IMR-90 (cell line): Measurements from ENCODE around the gene MYEOV. TPM values are rescaled to one million over a fixed set of nuclear protein-coding genes. Genes with fewer than 3 reads are reported as not detected.
A peak's percentile ranks its signal among the peaks of the same experiment; 100 is the strongest.

Experiments
- ATAC-seq: fragments of 200-7000 bp; cut with Tn5 transposase; 2 replicates; pipeline ENCODE4 v1.9.1; 2020; ENCODE audit warnings: low read depth, mild to moderate bottlenecking, moderate library complexity
- BruUV-seq: library from RNA; stranded (reverse); fragments of 400-500 nt; replicated peaks from 2 replicates; lab custom pipeline; 2021; lab: Mats Ljungman, UMichigan
- CTCF ChIA-PET: fragments of 300-600 bp; formaldehyde crosslinking; extraction: SDS; loops from one replicate; lab custom pipeline; 2021; ENCODE audit warnings: antibody characterized with exemption; lab: Yijun Ruan, JAX
- POLR2A ChIA-PET: fragments of 300-600 bp; sonication (Branson Sonifier 250); formaldehyde crosslinking; loops from one replicate; lab custom pipeline; 2022; ENCODE audit warnings: antibody characterized with exemption; ENCODE audit not compliant: unreplicated experiment; lab: Charles Lee
- DNase-seq: peaks from one replicate; pipeline ENCODE4 v3.0.0; 2013
- H2AFZ ChIP-seq: replicated peaks from 2 replicates; pipeline ENCODE3; 2013; ENCODE audit warnings: low read length, mild to moderate bottlenecking; ENCODE audit not compliant: poor library complexity
- H2AK5ac ChIP-seq: 2 replicates; pipeline ENCODE4 v1.6.1; 2013; ENCODE audit warnings: low read depth, low read length, inconsistent platforms
- H2AK9ac ChIP-seq: replicated peaks from 2 replicates; pipeline ENCODE3; 2013; ENCODE audit warnings: mild to moderate bottlenecking, low read depth, low read length, moderate library complexity; ENCODE audit not compliant: poor library complexity
- H2BK120ac ChIP-seq: 2 replicates; pipeline ENCODE4 v1.6.1; 2013; ENCODE audit warnings: low read depth, low read length, inconsistent platforms
- H2BK15ac ChIP-seq: 3 replicates; pipeline ENCODE4 v1.6.1; 2013; ENCODE audit warnings: low read depth, low read length, inconsistent platforms
- H2BK20ac ChIP-seq: 2 replicates; pipeline ENCODE4 v1.6.1; 2013; ENCODE audit warnings: low read depth, mild to moderate bottlenecking, inconsistent platforms, low read length, moderate library complexity
- H2BK5ac ChIP-seq: 2 replicates; pipeline ENCODE4 v1.6.1; 2013; ENCODE audit warnings: mild to moderate bottlenecking, low read depth, low read length, inconsistent platforms; ENCODE audit not compliant: poor library complexity, severe bottlenecking
- H3K14ac ChIP-seq: replicated peaks from 2 replicates; pipeline ENCODE4 v1.6.1; 2013; ENCODE audit warnings: low read depth, low read length, inconsistent platforms
- H3K18ac ChIP-seq: 2 replicates; pipeline ENCODE4 v1.6.1; 2013; ENCODE audit warnings: low read depth, low read length, control low read depth
- H3K23ac ChIP-seq: 2 replicates; pipeline ENCODE4 v1.6.1; 2013; ENCODE audit warnings: low read depth, low read length, inconsistent platforms
- H3K27ac ChIP-seq: 2 replicates; pipeline ENCODE4 v1.5.1; 2013; ENCODE audit warnings: mild to moderate bottlenecking, control low read depth, low read length; ENCODE audit not compliant: insufficient read depth
- H3K27me3 ChIP-seq: 2 replicates; pipeline ENCODE4 v1.6.1; 2013; ENCODE audit warnings: low read length; ENCODE audit not compliant: control insufficient read depth, insufficient read depth
- H3K36me3 ChIP-seq: 2 replicates; pipeline ENCODE4 v1.6.1; 2013; ENCODE audit warnings: low read length, mixed read lengths; ENCODE audit not compliant: control insufficient read depth, insufficient read depth
- H3K4ac ChIP-seq: 2 replicates; pipeline ENCODE4 v1.6.1; 2013; ENCODE audit warnings: low read depth, low read length, inconsistent platforms
- H3K4me1 ChIP-seq: 2 replicates; pipeline ENCODE4 v1.6.1; 2013; ENCODE audit warnings: low read length, mixed read lengths; ENCODE audit not compliant: control insufficient read depth, insufficient read depth
- H3K4me2 ChIP-seq: 2 replicates; pipeline ENCODE4 v1.6.1; 2013; ENCODE audit warnings: low read depth, mild to moderate bottlenecking, control low read depth, low read length, moderate library complexity
- H3K4me3 ChIP-seq: 2 replicates; pipeline ENCODE4 v1.5.1; 2013; ENCODE audit warnings: low read depth, mild to moderate bottlenecking, control low read depth, low read length, moderate library complexity; ENCODE audit not compliant: insufficient read depth
- H3K56ac ChIP-seq: 2 replicates; pipeline ENCODE4 v1.6.1; 2013; ENCODE audit warnings: low read length, inconsistent platforms; ENCODE audit not compliant: insufficient read depth; ENCODE audit errors: extremely low read depth
- H3K79me1 ChIP-seq, 2 experiments: 2 replicates each; pipeline ENCODE4 v1.6.1; 2013; ENCODE audit warnings: low read length in 2 of 2, inconsistent platforms in 1 of 2, low read depth in 1 of 2
- H3K9ac ChIP-seq: 2 replicates; pipeline ENCODE4 v1.6.1; 2013; ENCODE audit warnings: low read depth, low read length, control low read depth
- H3K9me1 ChIP-seq: 2 replicates; pipeline ENCODE4 v1.6.1; 2013; ENCODE audit warnings: low read length, inconsistent platforms; ENCODE audit not compliant: insufficient read depth
- H3K9me3 ChIP-seq: 2 replicates; pipeline ENCODE4 v1.6.1; 2013; ENCODE audit warnings: low read length; ENCODE audit not compliant: control insufficient read depth, insufficient read depth
- H4K20me1 ChIP-seq: 2 replicates; pipeline ENCODE4 v1.6.1; 2013; ENCODE audit warnings: low read length, inconsistent platforms; ENCODE audit not compliant: insufficient read depth
- H4K5ac ChIP-seq: 2 replicates; pipeline ENCODE4 v1.6.1; 2013; ENCODE audit warnings: mild to moderate bottlenecking, low read depth, low read length, control low read depth
- H4K8ac ChIP-seq, 2 experiments: 2 replicates each; pipeline ENCODE4 v1.6.1; 2013; ENCODE audit warnings: low read depth in 2 of 2, low read length in 2 of 2, control low read depth in 1 of 2, inconsistent platforms in 1 of 2
- H4K91ac ChIP-seq: 2 replicates; pipeline ENCODE4 v1.6.1; 2013; ENCODE audit warnings: low read depth, low read length, inconsistent platforms; ENCODE audit not compliant: insufficient read depth
- BHLHE40 ChIP-seq: fragments of 150-350 bp; IDR thresholded peaks from 2 replicates; pipeline ENCODE4 v1.6.1; 2016; ENCODE audit warnings: mild to moderate bottlenecking, low read depth, low read length
- CEBPB ChIP-seq: IDR thresholded peaks from 2 replicates; pipeline ENCODE4 v1.6.1; 2012; ENCODE audit warnings: low read depth, low read length, improper control_type of control experiment
- CHD1 ChIP-seq: IDR thresholded peaks from 2 replicates; pipeline ENCODE4 v1.6.1; 2012; ENCODE audit warnings: low read depth, low read length, improper control_type of control experiment
- ELK1 ChIP-seq: fragments of 150-350 bp; IDR thresholded peaks from 2 replicates; pipeline ENCODE4 v1.6.1; 2016; ENCODE audit warnings: low read depth, mild to moderate bottlenecking, low read length, moderate library complexity, borderline replicate concordance
- FOS ChIP-seq: fragments of 150-350 bp; IDR thresholded peaks from 2 replicates; pipeline ENCODE4 v1.6.1; 2016; ENCODE audit warnings: low read depth, low read length
- MAFK ChIP-seq: IDR thresholded peaks from 2 replicates; pipeline ENCODE4 v1.6.1; 2012; ENCODE audit warnings: low read depth, low read length, improper control_type of control experiment
- MAZ ChIP-seq: IDR thresholded peaks from 2 replicates; pipeline ENCODE4 v1.6.1; 2012; ENCODE audit warnings: low read depth, mild to moderate bottlenecking, low read length, improper control_type of control experiment, moderate library complexity, borderline replicate concordance
- MXI1 ChIP-seq: IDR thresholded peaks from 2 replicates; pipeline ENCODE4 v1.6.1; 2012; ENCODE audit warnings: low read depth, mild to moderate bottlenecking, low read length, moderate library complexity, borderline replicate concordance
- NFE2L2 ChIP-seq: fragments of 150-350 bp; IDR thresholded peaks from 2 replicates; pipeline ENCODE4 v1.6.1; 2016; ENCODE audit warnings: low read depth, mild to moderate bottlenecking, low read length
- POLR2A ChIP-seq: IDR thresholded peaks from 2 replicates; pipeline ENCODE4 v1.6.1; 2012; ENCODE audit warnings: mild to moderate bottlenecking, low read depth, low read length
- RAD21 ChIP-seq: IDR thresholded peaks from 2 replicates; pipeline ENCODE4 v1.6.1; 2012; ENCODE audit warnings: low read length, improper control_type of control experiment
- RCOR1 ChIP-seq: IDR thresholded peaks from 2 replicates; pipeline ENCODE4 v1.6.1; 2012; ENCODE audit warnings: mild to moderate bottlenecking, low read length, improper control_type of control experiment; ENCODE audit not compliant: insufficient replicate concordance
- RFX5 ChIP-seq: IDR thresholded peaks from 2 replicates; pipeline ENCODE4 v1.8.0; 2012; ENCODE audit warnings: low read depth, mild to moderate bottlenecking, low read length, moderate library complexity
- SMC3 ChIP-seq: fragments of 150-350 bp; IDR thresholded peaks from 2 replicates; pipeline ENCODE4 v1.6.1; 2016; ENCODE audit warnings: low read depth, mild to moderate bottlenecking, antibody characterized with exemption, low read length, moderate library complexity
- dilution Hi-C: fragments of 300-500 bp; cut with HindIII; formaldehyde crosslinking; loops from one replicate; pipeline ENCODE4 v1.14.3; 2018; ENCODE audit warnings: low sequenced_read_pairs; ENCODE audit not compliant: unreplicated experiment
- in situ Hi-C: fragments of 300-500 bp; cut with MboI; formaldehyde crosslinking; loops from 3 replicates; pipeline ENCODE4 v1.14.3; 2019; ENCODE audit warnings: low sequenced_read_pairs, inconsistent platforms, mixed read lengths
- intact Hi-C: fragments of 100-400 bp; cut with micrococcal nuclease; formaldehyde crosslinking; loops from 2 replicates; pipeline ENCODE4 v1.10.0; 2022
- polyA plus RNA-seq, 3 experiments: library from polyadenylated mRNA; depleted of rRNA; stranded (reverse); fragments of >200 nt; gene quantifications; 2 replicates each; pipeline ENCODE4 v1.2.3, GENCODE V29; 2012; ENCODE audit warnings: low replicate concordance in 1 of 3
- total RNA-seq: library from RNA; depleted of rRNA; stranded (reverse); fragments of >200 nt; gene quantifications from 2 replicates; pipeline ENCODE4 v1.2.3, GENCODE V29; 2012
- TF ChIP-seq, protein P1 (sequence below): fragments of 150-350 bp; IDR thresholded peaks from 2 replicates; pipeline ENCODE4 v1.6.1; 2017; ENCODE audit warnings: mild to moderate bottlenecking, antibody characterized with exemption, low read length, low read depth
- TF ChIP-seq, protein P2 (sequence below): conservative IDR thresholded peaks from 2 replicates; pipeline ENCODE4 v1.5.1; 2012; ENCODE audit warnings: mild to moderate bottlenecking, low read depth, low read length, improper control_type of control experiment

Gene MYEOV
- total and polyA plus RNA-seq, 2 of the 4 experiments (the other 2 are of a cell fraction) = 5.8 to 6.8 TPM

- no peak overlapping the region for H2AFZ ChIP-seq
- POLR2A ChIA-PET = no interaction called here
- no peak overlapping the region for H3K4me3 ChIP-seq
- peaks cover 9 to 71% of the 10 kb centered on the region in 2 experiments; a peak in 3 of 4 replicates for H3K79me1 ChIP-seq
- peaks cover 33% of the 10 kb centered on the region for H3K9me1 ChIP-seq
- no peak overlapping the region for H2AK9ac ChIP-seq
- CTCF ChIA-PET = no interaction called here
- no peak overlapping the region for H3K9ac ChIP-seq
- H2BK120ac ChIP-seq = no peak overlapping the region; the same call in 1 of the 2 replicates
- in situ Hi-C loops (no loop called here), intact Hi-C loops (no loop called here), dilution Hi-C loops (no loop called here)
- H2BK15ac ChIP-seq = no peak overlapping the region
- BruUV-seq = no TSS peak
- no peak overlapping the region for H4K91ac ChIP-seq
- no peaks in the 10 kb centered on the region for H3K9me3 ChIP-seq
- no peak for DNase-seq
- no peak overlapping the region for H4K8ac ChIP-seq
- peaks cover 14% of the 10 kb centered on the region for H3K4me1 ChIP-seq
- H3K4ac ChIP-seq = no peak overlapping the region
- ATAC-seq = no peak
- no peak overlapping the region for H4K5ac ChIP-seq
- TF ChIP-seq CHD1 (no peak), NFE2L2 (no peak), RFX5 (no peak), ELK1 (no peak), RAD21 (no peak), RCOR1 (no peak), CEBPB (no peak), MAFK (no peak), SMC3 (no peak), MXI1 (no peak), FOS (no peak), POLR2A (no peak), BHLHE40 (no peak), MAZ (no peak)
- TF ChIP-seq, protein P1, sequence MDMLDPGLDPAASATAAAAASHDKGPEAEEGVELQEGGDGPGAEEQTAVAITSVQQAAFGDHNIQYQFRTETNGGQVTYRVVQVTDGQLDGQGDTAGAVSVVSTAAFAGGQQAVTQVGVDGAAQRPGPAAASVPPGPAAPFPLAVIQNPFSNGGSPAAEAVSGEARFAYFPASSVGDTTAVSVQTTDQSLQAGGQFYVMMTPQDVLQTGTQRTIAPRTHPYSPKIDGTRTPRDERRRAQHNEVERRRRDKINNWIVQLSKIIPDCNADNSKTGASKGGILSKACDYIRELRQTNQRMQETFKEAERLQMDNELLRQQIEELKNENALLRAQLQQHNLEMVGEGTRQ = no peak
- TF ChIP-seq, protein P2, sequence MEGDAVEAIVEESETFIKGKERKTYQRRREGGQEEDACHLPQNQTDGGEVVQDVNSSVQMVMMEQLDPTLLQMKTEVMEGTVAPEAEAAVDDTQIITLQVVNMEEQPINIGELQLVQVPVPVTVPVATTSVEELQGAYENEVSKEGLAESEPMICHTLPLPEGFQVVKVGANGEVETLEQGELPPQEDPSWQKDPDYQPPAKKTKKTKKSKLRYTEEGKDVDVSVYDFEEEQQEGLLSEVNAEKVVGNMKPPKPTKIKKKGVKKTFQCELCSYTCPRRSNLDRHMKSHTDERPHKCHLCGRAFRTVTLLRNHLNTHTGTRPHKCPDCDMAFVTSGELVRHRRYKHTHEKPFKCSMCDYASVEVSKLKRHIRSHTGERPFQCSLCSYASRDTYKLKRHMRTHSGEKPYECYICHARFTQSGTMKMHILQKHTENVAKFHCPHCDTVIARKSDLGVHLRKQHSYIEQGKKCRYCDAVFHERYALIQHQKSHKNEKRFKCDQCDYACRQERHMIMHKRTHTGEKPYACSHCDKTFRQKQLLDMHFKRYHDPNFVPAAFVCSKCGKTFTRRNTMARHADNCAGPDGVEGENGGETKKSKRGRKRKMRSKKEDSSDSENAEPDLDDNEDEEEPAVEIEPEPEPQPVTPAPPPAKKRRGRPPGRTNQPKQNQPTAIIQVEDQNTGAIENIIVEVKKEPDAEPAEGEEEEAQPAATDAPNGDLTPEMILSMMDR = no peak
- no peak overlapping the region for H2AK5ac ChIP-seq
- H3K36me3 ChIP-seq = no peaks in the 10 kb centered on the region
- H3K56ac ChIP-seq = no peak overlapping the region
- H4K20me1 ChIP-seq = no peaks in the 10 kb centered on the region
- no peak overlapping the region for H3K23ac ChIP-seq
- no peak overlapping the region for H3K4me2 ChIP-seq
- no peak overlapping the region for H3K14ac ChIP-seq
- no peak overlapping the region for H2BK5ac ChIP-seq
- peak overlapping the region; percentile 3; the same call in 1 of the 2 replicates for H2BK20ac ChIP-seq
- H3K18ac ChIP-seq = no peak overlapping the region
- H3K27ac ChIP-seq = no peak overlapping the region
- no peaks in the 10 kb centered on the region for H3K27me3 ChIP-seq
Observed at GRCh38 chr11:69314555-69314954, 20.6 kb downstream of the MYEOV start.
